HEK293 (cell line): Measurements from ENCODE around the gene ITIH5.
"Not testable (repeated sequence)": the region's sequence is repeated elsewhere in the genome, so short reads cannot be mapped to it uniquely, and the experiment has no call there.

Experiments
- CTCF ChIA-PET: fragments of 350-600 bp; formaldehyde crosslinking; extraction: SDS; loops from one replicate; lab custom pipeline; 2021; ENCODE audit warnings: antibody characterized with exemption; lab: Yijun Ruan, JAX
- POLR2A ChIA-PET: fragments of 300-600 bp; formaldehyde crosslinking; extraction: SDS; loops from one replicate; lab custom pipeline; 2020; ENCODE audit warnings: antibody characterized with exemption, inconsistent platforms; lab: Yijun Ruan, JAX
- H3K27ac ChIP-seq: fragments of 200-500 bp; sonication (Bioruptor generic); 2 replicates; pipeline ENCODE4 v1.5.1; 2014; ENCODE audit warnings: low read depth, low read length, control low read depth, inconsistent platforms; ENCODE audit errors: extremely low read depth
- H3K36me3 ChIP-seq, 2 experiments: fragments of 200-500 bp in 1 of 2; sonication (Bioruptor generic) in 1 of 2; 1 replicate in 1 of 2; 2 replicates in 1 of 2; pipeline ENCODE4 v1.5.1; 2014 to 2017; ENCODE audit warnings: inconsistent platforms in 2 of 2, low read length in 2 of 2; ENCODE audit not compliant: control insufficient read depth in 2 of 2, insufficient read depth in 1 of 2
- H3K4me1 ChIP-seq: fragments of 200-500 bp; sonication (Bioruptor generic); 2 replicates; pipeline ENCODE4 v1.5.1; 2014; ENCODE audit warnings: mild to moderate bottlenecking, low read length, inconsistent platforms; ENCODE audit not compliant: control insufficient read depth, insufficient read depth
- H3K4me3 ChIP-seq: 2 replicates; pipeline ENCODE4 v1.5.1; 2011; ENCODE audit warnings: low read depth, mild to moderate bottlenecking, control low read depth, low read length, moderate library complexity
- H3K9me3 ChIP-seq: fragments of 200-500 bp; sonication (Bioruptor generic); 2 replicates; pipeline ENCODE4 v1.5.1; 2014; ENCODE audit warnings: low read depth, low read length, inconsistent platforms; ENCODE audit not compliant: control insufficient read depth, insufficient read depth
- GFI1B ChIP-seq: fragments of 450-650 bp; formaldehyde crosslinking; IDR thresholded peaks from 2 replicates; pipeline ENCODE4 v1.5.1; 2016; ENCODE audit warnings: missing biosample characterization, missing genetic modification characterization
- KLF16 ChIP-seq: fragments of 450-650 bp; formaldehyde crosslinking; IDR thresholded peaks from 2 replicates; pipeline ENCODE4 v1.5.1; 2017; ENCODE audit warnings: missing biosample characterization, missing genetic modification characterization
- ZBTB49 ChIP-seq: fragments of 450-650 bp; formaldehyde crosslinking; IDR thresholded peaks from 2 replicates; pipeline ENCODE4 v1.5.1; 2016; ENCODE audit warnings: missing biosample characterization, missing genetic modification characterization, low read depth
- ZEB2 ChIP-seq: fragments of 450-650 bp; formaldehyde crosslinking; IDR thresholded peaks from 2 replicates; pipeline ENCODE4 v1.5.1; 2016; ENCODE audit warnings: missing biosample characterization, missing genetic modification characterization
- ZNF146 ChIP-seq: fragments of 450-650 bp; formaldehyde crosslinking; IDR thresholded peaks from 2 replicates; pipeline ENCODE4 v1.5.1; 2016; ENCODE audit warnings: missing biosample characterization, missing genetic modification characterization
- ZNF302 ChIP-seq: fragments of 450-650 bp; formaldehyde crosslinking; IDR thresholded peaks from 2 replicates; pipeline ENCODE4 v1.5.1; 2016; ENCODE audit warnings: missing biosample characterization, missing genetic modification characterization, low read depth
- ZNF521 ChIP-seq: fragments of 450-650 bp; formaldehyde crosslinking; IDR thresholded peaks from 2 replicates; pipeline ENCODE4 v1.5.1; 2017; ENCODE audit warnings: missing biosample characterization, mild to moderate bottlenecking, missing genetic modification characterization
- ZNF548 ChIP-seq: fragments of 450-650 bp; formaldehyde crosslinking; IDR thresholded peaks from 2 replicates; pipeline ENCODE4 v1.5.1; 2016; ENCODE audit warnings: missing biosample characterization, missing genetic modification characterization
- ZNF585B ChIP-seq: fragments of 450-650 bp; formaldehyde crosslinking; IDR thresholded peaks from 2 replicates; pipeline ENCODE4 v1.5.1; 2016; ENCODE audit warnings: missing biosample characterization, missing genetic modification characterization
- ZNF621 ChIP-seq: fragments of 450-650 bp; formaldehyde crosslinking; IDR thresholded peaks from 2 replicates; pipeline ENCODE4 v1.5.1; 2017; ENCODE audit warnings: missing biosample characterization, missing genetic modification characterization
- ZNF830 ChIP-seq: fragments of 450-650 bp; IDR thresholded peaks from 2 replicates; pipeline ENCODE4 v1.5.0; 2018; ENCODE audit warnings: missing biosample characterization, missing genetic modification characterization, low read depth, mild to moderate bottlenecking, moderate library complexity
- ZSCAN30 ChIP-seq: fragments of 450-650 bp; IDR thresholded peaks from 2 replicates; pipeline ENCODE4 v1.5.1; 2018; ENCODE audit warnings: missing biosample characterization, mild to moderate bottlenecking, missing genetic modification characterization, moderate library complexity
- TF ChIP-seq, protein P1 (sequence below): fragments of 450-650 bp; formaldehyde crosslinking; IDR thresholded peaks from 2 replicates; pipeline ENCODE4 v1.5.1; 2017; ENCODE audit warnings: missing biosample characterization, missing genetic modification characterization
- TF ChIP-seq, protein P2 (sequence below): fragments of 450-650 bp; formaldehyde crosslinking; IDR thresholded peaks from 2 replicates; pipeline ENCODE4 v1.5.1; 2016; ENCODE audit warnings: missing biosample characterization, missing genetic modification characterization
- TF ChIP-seq, protein P3 (sequence below): fragments of 450-650 bp; formaldehyde crosslinking; IDR thresholded peaks from 2 replicates; pipeline ENCODE4 v1.5.1; 2016; ENCODE audit warnings: missing biosample characterization, missing genetic modification characterization

The ITIH5 gene

GRCh38 chr10:7715515-7715914, 48.7 kb upstream of the ITIH5 start:
- H3K36me3 ChIP-seq, result no peaks in the 10 kb centered on the region
- no peak overlapping the region for H3K4me3 ChIP-seq
- TF ChIP-seq ZSCAN30 (no peak), KLF16 (no peak), ZNF302 (no peak), ZBTB49 (tag by site-specific recombination) (no peak), ZNF548 (tag by site-specific recombination) (no peak), GFI1B (tag by site-specific recombination) (no peak), ZNF521 (tag by site-specific recombination) (no peak), ZNF621 (no peak)
- TF ChIP-seq, protein P1, sequence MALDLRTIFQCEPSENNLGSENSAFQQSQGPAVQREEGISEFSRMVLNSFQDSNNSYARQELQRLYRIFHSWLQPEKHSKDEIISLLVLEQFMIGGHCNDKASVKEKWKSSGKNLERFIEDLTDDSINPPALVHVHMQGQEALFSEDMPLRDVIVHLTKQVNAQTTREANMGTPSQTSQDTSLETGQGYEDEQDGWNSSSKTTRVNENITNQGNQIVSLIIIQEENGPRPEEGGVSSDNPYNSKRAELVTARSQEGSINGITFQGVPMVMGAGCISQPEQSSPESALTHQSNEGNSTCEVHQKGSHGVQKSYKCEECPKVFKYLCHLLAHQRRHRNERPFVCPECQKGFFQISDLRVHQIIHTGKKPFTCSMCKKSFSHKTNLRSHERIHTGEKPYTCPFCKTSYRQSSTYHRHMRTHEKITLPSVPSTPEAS (tag by site-specific recombination), result no peak
- TF ChIP-seq, protein P2, sequence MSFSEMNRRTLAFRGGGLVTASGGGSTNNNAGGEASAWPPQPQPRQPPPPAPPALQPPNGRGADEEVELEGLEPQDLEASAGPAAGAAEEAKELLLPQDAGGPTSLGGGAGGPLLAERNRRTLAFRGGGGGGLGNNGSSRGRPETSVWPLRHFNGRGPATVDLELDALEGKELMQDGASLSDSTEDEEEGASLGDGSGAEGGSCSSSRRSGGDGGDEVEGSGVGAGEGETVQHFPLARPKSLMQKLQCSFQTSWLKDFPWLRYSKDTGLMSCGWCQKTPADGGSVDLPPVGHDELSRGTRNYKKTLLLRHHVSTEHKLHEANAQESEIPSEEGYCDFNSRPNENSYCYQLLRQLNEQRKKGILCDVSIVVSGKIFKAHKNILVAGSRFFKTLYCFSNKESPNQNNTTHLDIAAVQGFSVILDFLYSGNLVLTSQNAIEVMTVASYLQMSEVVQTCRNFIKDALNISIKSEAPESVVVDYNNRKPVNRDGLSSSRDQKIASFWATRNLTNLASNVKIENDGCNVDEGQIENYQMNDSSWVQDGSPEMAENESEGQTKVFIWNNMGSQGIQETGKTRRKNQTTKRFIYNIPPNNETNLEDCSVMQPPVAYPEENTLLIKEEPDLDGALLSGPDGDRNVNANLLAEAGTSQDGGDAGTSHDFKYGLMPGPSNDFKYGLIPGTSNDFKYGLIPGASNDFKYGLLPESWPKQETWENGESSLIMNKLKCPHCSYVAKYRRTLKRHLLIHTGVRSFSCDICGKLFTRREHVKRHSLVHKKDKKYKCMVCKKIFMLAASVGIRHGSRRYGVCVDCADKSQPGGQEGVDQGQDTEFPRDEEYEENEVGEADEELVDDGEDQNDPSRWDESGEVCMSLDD (tag by site-specific recombination), result no peak
- no peak overlapping the region for H3K27ac ChIP-seq
- CTCF ChIA-PET, result interaction anchor here (0.6 to 0.7 kb wide), 2 partner anchors 55 to 1616 kb away, joined by 6 to 8 read pairs; no protein-coding TSS in a partner anchor
- no peaks in the 10 kb centered on the region for H3K4me1 ChIP-seq
- POLR2A ChIA-PET, result no interaction called here
- no peaks in the 10 kb centered on the region for H3K9me3 ChIP-seq

DNA sequence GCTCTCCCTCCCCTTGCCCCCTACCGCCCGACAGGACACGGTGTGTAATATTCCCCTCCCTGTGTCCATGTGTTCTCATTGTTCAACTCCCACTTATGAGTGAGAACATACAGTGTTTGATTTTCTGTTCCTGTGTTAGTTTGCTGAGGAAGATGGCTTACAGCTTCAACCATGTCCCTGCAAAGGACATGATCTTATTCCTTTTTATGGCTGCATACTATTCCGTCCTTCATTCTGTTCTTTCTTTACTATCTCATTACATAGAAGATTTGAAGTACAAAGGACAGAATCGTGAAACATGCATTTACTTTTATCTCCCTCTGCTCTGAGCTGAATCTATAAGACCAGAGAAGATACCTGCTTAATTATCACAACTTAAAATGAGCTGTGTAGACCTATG, 44.3 kb upstream of the ITIH5 start:
- POLR2A ChIA-PET, CTCF ChIA-PET, H3K4me1 ChIP-seq, H3K27ac ChIP-seq, H3K36me3 ChIP-seq, H3K9me3 ChIP-seq, H3K4me3 ChIP-seq: not testable (repeated sequence)
- TF ChIP-seq ZNF146 (tag by site-specific recombination), result peak; percentile 93

- ChIA-PET POLR2A (no interaction called here), CTCF (no interaction called here)
- Histone ChIP-seq H3K27ac (no peak overlapping the region), H3K36me3 (no peaks in the 10 kb centered on the region), H3K4me3 (no peak overlapping the region), H3K4me1 (no peaks in the 10 kb centered on the region), H3K9me3 (no peaks in the 10 kb centered on the region)
- no peak for TF ChIP-seq ZEB2 (tag by site-specific recombination)
- TF ChIP-seq ZNF585B (tag by site-specific recombination), result no peak
- TF ChIP-seq ZNF302, result no peak
- TF ChIP-seq ZNF830 (tag by site-specific recombination), result no peak
- TF ChIP-seq, protein P3, sequence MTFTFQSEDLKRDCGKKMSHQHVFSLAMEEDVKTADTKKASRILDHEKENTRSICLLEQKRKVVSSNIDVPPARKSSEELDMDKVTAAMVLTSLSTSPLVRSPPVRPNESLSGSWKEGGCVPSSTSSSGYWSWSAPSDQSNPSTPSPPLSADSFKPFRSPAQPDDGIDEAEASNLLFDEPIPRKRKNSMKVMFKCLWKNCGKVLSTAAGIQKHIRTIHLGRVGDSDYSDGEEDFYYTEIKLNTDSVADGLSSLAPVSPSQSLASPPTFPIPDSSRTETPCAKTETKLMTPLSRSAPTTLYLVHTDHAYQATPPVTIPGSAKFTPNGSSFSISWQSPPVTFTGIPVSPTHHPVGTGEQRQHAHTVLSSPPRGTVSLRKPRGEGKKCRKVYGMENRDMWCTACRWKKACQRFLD (tag by site-specific recombination), result no peak
These were observed 43.7 kb upstream of the ITIH5 start for GRCh38 chr10:7710446-7710845.
